HepG2 (cell line): ENCODE measurements around the gene KCTD6. TPM values are rescaled to one million over a fixed set of nuclear protein-coding genes. Genes with fewer than 3 reads are reported as not detected.

ENCODE experiments used
- ARHGAP35 ChIP-seq: sonication (generic); formaldehyde crosslinking; IDR thresholded peaks from 2 replicates; pipeline ENCODE4 v1.9.0; 2022; ENCODE audit warnings: mild to moderate bottlenecking, inconsistent platforms, moderate library complexity, missing genetic modification reagents, borderline replicate concordance
- ATF3 ChIP-seq: sonication (generic); formaldehyde crosslinking; IDR thresholded peaks from 2 replicates; pipeline ENCODE4 v1.4.0; 2020; ENCODE audit warnings: missing genetic modification reagents
- DMTF1 ChIP-seq: sonication (generic); formaldehyde crosslinking; IDR thresholded peaks from 2 replicates; pipeline ENCODE4 v1.4.0; 2020; ENCODE audit warnings: mild to moderate bottlenecking, missing genetic modification reagents
- GATA4 ChIP-seq: sonication (generic); IDR thresholded peaks from 2 replicates; pipeline ENCODE4 v1.6.1; 2016; ENCODE audit warnings: antibody characterized with exemption, low read depth, borderline replicate concordance
- HNRNPLL ChIP-seq: fragments of 200-400 bp; formaldehyde crosslinking; IDR thresholded peaks from 2 replicates; pipeline ENCODE4 v1.6.1; 2017; ENCODE audit warnings: mild to moderate bottlenecking, low read depth, low read length; ENCODE audit not compliant: poor library complexity, severe bottlenecking
- KLF9 ChIP-seq: IDR thresholded peaks from 2 replicates; pipeline ENCODE4 v1.6.1; 2016; ENCODE audit warnings: low read depth
- MTA1 ChIP-seq: sonication (generic); formaldehyde crosslinking; IDR thresholded peaks from 2 replicates; pipeline ENCODE4 v1.4.0; 2020; ENCODE audit warnings: missing genetic modification reagents, mild to moderate bottlenecking, borderline replicate concordance
- NFYC ChIP-seq: IDR thresholded peaks from 2 replicates; pipeline ENCODE4 v1.6.1; 2016; ENCODE audit warnings: missing genetic modification reagents, missing compliant biosample characterization
- ONECUT2 ChIP-seq: sonication (generic); formaldehyde crosslinking; IDR thresholded peaks from 2 replicates; pipeline ENCODE4 v1.4.0; 2020; ENCODE audit warnings: missing genetic modification reagents
- PAF1 ChIP-seq: IDR thresholded peaks from 2 replicates; pipeline ENCODE4 v1.6.1; 2016; ENCODE audit warnings: missing genetic modification reagents, missing compliant biosample characterization
- RFX3 ChIP-seq: IDR thresholded peaks from 2 replicates; pipeline ENCODE4 v1.6.1; 2016; ENCODE audit warnings: missing biosample characterization, missing genetic modification reagents
- RFXANK ChIP-seq: IDR thresholded peaks from 2 replicates; pipeline ENCODE4 v1.6.1; 2016
- SAP130 ChIP-seq: IDR thresholded peaks from 2 replicates; pipeline ENCODE4 v1.6.1; 2016; ENCODE audit warnings: low read depth
- SP5 ChIP-seq: IDR thresholded peaks from 2 replicates; pipeline ENCODE4 v1.6.1; 2016; ENCODE audit warnings: low read depth, borderline replicate concordance
- SSRP1 ChIP-seq: IDR thresholded peaks from 2 replicates; pipeline ENCODE4 v1.6.1; 2016; ENCODE audit warnings: control low read depth
- TCF7L2 ChIP-seq: IDR thresholded peaks from 2 replicates; pipeline ENCODE4 v1.6.1; 2011; ENCODE audit warnings: mild to moderate bottlenecking, low read depth, low read length, moderate library complexity
- ZBTB46 ChIP-seq: sonication (generic); formaldehyde crosslinking; IDR thresholded peaks from 2 replicates; pipeline ENCODE4 v1.4.0; 2020; ENCODE audit warnings: mild to moderate bottlenecking, missing genetic modification reagents, borderline replicate concordance
- ZNF138 ChIP-seq: sonication (generic); formaldehyde crosslinking; IDR thresholded peaks from 2 replicates; pipeline ENCODE4 v1.5.0; 2020; ENCODE audit warnings: mild to moderate bottlenecking, low read depth, missing genetic modification reagents
- ZNF20 ChIP-seq: sonication (generic); formaldehyde crosslinking; IDR thresholded peaks from 2 replicates; pipeline ENCODE4 v1.4.0; 2020; ENCODE audit warnings: mild to moderate bottlenecking, moderate library complexity, missing genetic modification reagents
- ZNF343 ChIP-seq: sonication (generic); formaldehyde crosslinking; IDR thresholded peaks from 2 replicates; pipeline ENCODE4 v1.4.0; 2020; ENCODE audit warnings: mild to moderate bottlenecking, missing genetic modification reagents
- ZNF451 ChIP-seq: sonication (generic); formaldehyde crosslinking; IDR thresholded peaks from 2 replicates; pipeline ENCODE4 v1.5.0; 2020; ENCODE audit warnings: mild to moderate bottlenecking, missing genetic modification reagents
- ZNF512 ChIP-seq: sonication (generic); formaldehyde crosslinking; IDR thresholded peaks from 2 replicates; pipeline ENCODE4 v1.4.0; 2020; ENCODE audit warnings: mild to moderate bottlenecking, missing genetic modification reagents
- ZNF607 ChIP-seq: sonication (generic); formaldehyde crosslinking; IDR thresholded peaks from 2 replicates; pipeline ENCODE4 v1.5.1; 2020; ENCODE audit warnings: missing genetic modification reagents, mild to moderate bottlenecking, borderline replicate concordance
- ZNF674 ChIP-seq: sonication (generic); formaldehyde crosslinking; IDR thresholded peaks from 2 replicates; pipeline ENCODE4 v1.5.0; 2020; ENCODE audit warnings: low read depth, mild to moderate bottlenecking, missing genetic modification reagents
- ZXDC ChIP-seq: sonication (generic); formaldehyde crosslinking; IDR thresholded peaks from 2 replicates; pipeline ENCODE4 v1.5.0; 2020; ENCODE audit warnings: mild to moderate bottlenecking, missing genetic modification reagents
- polyA plus RNA-seq, 8 experiments: library from polyadenylated mRNA; depleted of rRNA in 3 of 8; stranded (reverse) in 7 of 8; unstranded in 1 of 8; fragments of >200 nt; fragmentation: Illumina TruSeq in 4 of 8; extraction: Trizol in 4 of 8; gene quantifications; 2 replicates each; pipeline versions ENCODE4 v1.2.1 to v1.2.3, GENCODE V29; 2011 to 2016; ENCODE audit warnings: low read depth in 4 of 8, missing spikeins in 1 of 8, mixed read lengths in 1 of 8; ENCODE audit not compliant: insufficient read depth in 1 of 8
- total RNA-seq, 5 experiments: library from RNA; depleted of rRNA; stranded (reverse); fragments of >200 nt; fragmentation: Illumina TruSeq; extraction: Trizol; gene quantifications; 2 replicates each; pipeline ENCODE4 v1.2.3, GENCODE V29; 2016; ENCODE audit warnings: low read depth in 1 of 5

The KCTD6 gene
- total and polyA plus RNA-seq, 2 of the 13 experiments (the other 11 are each of a cell fraction or from before 2014, with no cell fraction given): 13.4 to 14.2 TPM

- TF ChIP-seq ZXDC (CRISPR knock-in tag): no peak
- TF ChIP-seq ATF3: no peak
- TF ChIP-seq ZNF138 (CRISPR knock-in tag): no peak
- TF ChIP-seq SAP130 (CRISPR knock-in tag): peak; percentile 87
- no peak for TF ChIP-seq TCF7L2
- TF ChIP-seq ZNF20 (CRISPR knock-in tag): no peak
- no peak for TF ChIP-seq NFYC
- TF ChIP-seq SSRP1 (CRISPR knock-in tag): no peak
- no peak for TF ChIP-seq HNRNPLL
- no peak for TF ChIP-seq ZNF674 (CRISPR knock-in tag)
- TF ChIP-seq ZNF343 (CRISPR knock-in tag): no peak
- TF ChIP-seq ZBTB46 (CRISPR knock-in tag): no peak
- no peak for TF ChIP-seq RFX3 (CRISPR knock-in tag)
- TF ChIP-seq MTA1: no peak; the same call in 1 of the 2 replicates
- TF ChIP-seq KLF9 (CRISPR knock-in tag): no peak
- TF ChIP-seq ZNF607 (CRISPR knock-in tag): no peak
- no peak for TF ChIP-seq ZNF451 (CRISPR knock-in tag)
- no peak for TF ChIP-seq PAF1 (CRISPR knock-in tag)
- TF ChIP-seq SP5 (CRISPR knock-in tag): no peak
- no peak for TF ChIP-seq ARHGAP35
- no peak for TF ChIP-seq RFXANK (CRISPR knock-in tag)
- 0 out of 2 replicates have a peak, but pooled peaks have one; percentile 18 for TF ChIP-seq ONECUT2 (CRISPR knock-in tag)
- no peak for TF ChIP-seq ZNF512 (CRISPR knock-in tag)
- peak; percentile 95; the same call in 1 of the 2 replicates for TF ChIP-seq GATA4
- no peak for TF ChIP-seq DMTF1
Measured at GRCh38 chr3:58452176-58452575, 39.7 kb upstream of the KCTD6 start (continued).
